ENCODE measurements around the gene SOCS6. TPM values are rescaled to one million over a fixed set of nuclear protein-coding genes. Genes with fewer than 3 reads are reported as not detected.

Gene SOCS6
- total RNA-seq, 2 experiments from 2014 or later = 0.42 to 0.60 TPM

GRCh38 chr18:70313640-70314039 lies 24.8 kb downstream of the SOCS6 start:
- Mint-ChIP-seq H3K36me3 (ENCODE audit: low read depth) (peaks cover under 1% of the 10 kb centered on the region), H3K27ac (no peak overlapping the region), H3K4me1 (ENCODE audit: low read depth) (no peaks in the 10 kb centered on the region), H3K4me3 (no peak overlapping the region), H3K9me3 (peaks cover 2% of the 10 kb centered on the region), H3K27me3 (ENCODE audit: low read depth) (no peaks in the 10 kb centered on the region)
- CTCF ChIA-PET = no interaction called here
- intact Hi-C loops (cut with micrococcal nuclease) = no loop called here
- no peak for DNase-seq

- no peaks in the 10 kb centered on the region for H3K36me3 Mint-ChIP-seq (ENCODE audit: low read depth)
- no peaks in the 10 kb centered on the region for H3K27me3 Mint-ChIP-seq (ENCODE audit: low read depth)
- intact Hi-C loops (cut with micrococcal nuclease) = no loop called here
- CTCF ChIA-PET = interaction anchor here (1.4 kb wide), 1 partner anchor 21 kb away, joined by 4 read pairs; no protein-coding TSS in a partner anchor
- no peak overlapping the region for H3K4me3 Mint-ChIP-seq
- H3K9me3 Mint-ChIP-seq = no peaks in the 10 kb centered on the region
- H3K27ac Mint-ChIP-seq = no peak overlapping the region
- no peaks in the 10 kb centered on the region for H3K4me1 Mint-ChIP-seq (ENCODE audit: low read depth)
- DNase-seq = no peak
Observed at GRCh38 chr18:70314151-70314782, 25.4 kb downstream of the SOCS6 start.

- DNase-seq = no peak
- intact Hi-C loops (cut with micrococcal nuclease) = no loop called here
- H3K36me3 Mint-ChIP-seq (ENCODE audit: low read depth) = no peaks in the 10 kb centered on the region
Observed at GRCh38 chr18:70319187-70319586, 30.3 kb downstream of the SOCS6 start.

GRCh38 chr18:70321616-70322015 lies 32.8 kb downstream of the SOCS6 start:
- Mint-ChIP-seq H3K9me3 (no peaks in the 10 kb centered on the region), H3K36me3 (ENCODE audit: low read depth) (no peaks in the 10 kb centered on the region), H3K4me1 (ENCODE audit: low read depth) (no peaks in the 10 kb centered on the region), H3K27me3 (ENCODE audit: low read depth) (no peaks in the 10 kb centered on the region), H3K4me3 (no peak overlapping the region), H3K27ac (no peak overlapping the region)
- intact Hi-C loops (cut with micrococcal nuclease) = no loop called here
- CTCF ChIA-PET = no interaction called here
- no peak for DNase-seq

More at GRCh38 chr18:70319187-70319586, 30.3 kb downstream of the SOCS6 start:
- CTCF ChIA-PET = no interaction called here
- Mint-ChIP-seq H3K9me3 (no peaks in the 10 kb centered on the region), H3K4me1 (ENCODE audit: low read depth) (no peaks in the 10 kb centered on the region), H3K4me3 (no peak overlapping the region), H3K27me3 (ENCODE audit: low read depth) (no peaks in the 10 kb centered on the region), H3K27ac (no peak overlapping the region)

GRCh38 chr18:70322385-70322784 lies 33.5 kb downstream of the SOCS6 start:
- no peaks in the 10 kb centered on the region for H3K9me3 Mint-ChIP-seq
- H3K4me3 Mint-ChIP-seq = no peak overlapping the region
- no peaks in the 10 kb centered on the region for H3K27me3 Mint-ChIP-seq (ENCODE audit: low read depth)
- no peak for DNase-seq
- H3K4me1 Mint-ChIP-seq (ENCODE audit: low read depth) = no peaks in the 10 kb centered on the region
- no peak overlapping the region for H3K27ac Mint-ChIP-seq
- intact Hi-C loops (cut with micrococcal nuclease) = no loop called here
- H3K36me3 Mint-ChIP-seq (ENCODE audit: low read depth) = no peaks in the 10 kb centered on the region
- CTCF ChIA-PET = no interaction called here

- DNase-seq = no peak
- no peaks in the 10 kb centered on the region for H3K36me3 Mint-ChIP-seq (ENCODE audit: low read depth)
- no peaks in the 10 kb centered on the region for H3K27me3 Mint-ChIP-seq (ENCODE audit: low read depth)
- H3K9me3 Mint-ChIP-seq = no peaks in the 10 kb centered on the region
- CTCF ChIA-PET = interaction anchor here (0.8 kb wide), 1 partner anchor 60 kb away, joined by 4 read pairs; no protein-coding TSS in a partner anchor
- no peak overlapping the region for H3K4me3 Mint-ChIP-seq
- H3K27ac Mint-ChIP-seq = no peak overlapping the region
- intact Hi-C loops (cut with micrococcal nuclease) = no loop called here
- H3K4me1 Mint-ChIP-seq (ENCODE audit: low read depth) = no peaks in the 10 kb centered on the region
Observed at GRCh38 chr18:70322928-70323327, 34.1 kb downstream of the SOCS6 start.

- CTCF ChIA-PET = no interaction called here
- Mint-ChIP-seq H3K4me3 (no peak overlapping the region), H3K9me3 (no peaks in the 10 kb centered on the region), H3K4me1 (ENCODE audit: low read depth) (no peaks in the 10 kb centered on the region), H3K36me3 (ENCODE audit: low read depth) (no peaks in the 10 kb centered on the region), H3K27ac (no peak overlapping the region), H3K27me3 (ENCODE audit: low read depth) (no peaks in the 10 kb centered on the region)
- intact Hi-C loops (cut with micrococcal nuclease) = no loop called here
- DNase-seq = no peak
Observed at GRCh38 chr18:70324897-70325296, 36.1 kb downstream of the SOCS6 start.

GRCh38 chr18:70326255-70326654 lies 37.4 kb downstream of the SOCS6 start:
- H3K27ac Mint-ChIP-seq = no peak overlapping the region
- intact Hi-C loops (cut with micrococcal nuclease) = no loop called here
- no peaks in the 10 kb centered on the region for H3K9me3 Mint-ChIP-seq
- H3K27me3 Mint-ChIP-seq (ENCODE audit: low read depth) = no peaks in the 10 kb centered on the region
- no peaks in the 10 kb centered on the region for H3K4me1 Mint-ChIP-seq (ENCODE audit: low read depth)
- no peak for DNase-seq
- CTCF ChIA-PET = interaction anchor here (1.1 kb wide), 1 partner anchor 12 kb away, joined by 3 read pairs; no protein-coding TSS in a partner anchor
- no peaks in the 10 kb centered on the region for H3K36me3 Mint-ChIP-seq (ENCODE audit: low read depth)
- no peak overlapping the region for H3K4me3 Mint-ChIP-seq

- Mint-ChIP-seq H3K4me1 (ENCODE audit: low read depth) (no peaks in the 10 kb centered on the region), H3K36me3 (ENCODE audit: low read depth) (no peaks in the 10 kb centered on the region), H3K9me3 (no peaks in the 10 kb centered on the region), H3K27ac (no peak overlapping the region), H3K27me3 (ENCODE audit: low read depth) (peaks cover 2% of the 10 kb centered on the region), H3K4me3 (no peak overlapping the region)
- intact Hi-C loops (cut with micrococcal nuclease) = no loop called here
- CTCF ChIA-PET = no interaction called here
- DNase-seq = no peak
Observed at GRCh38 chr18:70328169-70328568, 39.3 kb downstream of the SOCS6 start.

- Mint-ChIP-seq H3K36me3 (ENCODE audit: low read depth) (no peaks in the 10 kb centered on the region), H3K4me1 (ENCODE audit: low read depth) (no peaks in the 10 kb centered on the region), H3K4me3 (no peak overlapping the region), H3K27ac (no peak overlapping the region), H3K9me3 (no peaks in the 10 kb centered on the region), H3K27me3 (ENCODE audit: low read depth) (peaks cover 2% of the 10 kb centered on the region)
- intact Hi-C loops (cut with micrococcal nuclease) = no loop called here
- DNase-seq = no peak
- CTCF ChIA-PET = no interaction called here
Observed at GRCh38 chr18:70329071-70329470, 40.2 kb downstream of the SOCS6 start.

GRCh38 chr18:70330887-70331286 lies 42.0 kb downstream of the SOCS6 start:
- intact Hi-C loops (cut with micrococcal nuclease) = no loop called here
- DNase-seq = no peak
- no peaks in the 10 kb centered on the region for H3K36me3 Mint-ChIP-seq (ENCODE audit: low read depth)
- H3K4me3 Mint-ChIP-seq = no peak overlapping the region
- peaks cover 2% of the 10 kb centered on the region for H3K27me3 Mint-ChIP-seq (ENCODE audit: low read depth)
- CTCF ChIA-PET = no interaction called here
- no peak overlapping the region for H3K27ac Mint-ChIP-seq
- H3K9me3 Mint-ChIP-seq = no peaks in the 10 kb centered on the region
- no peaks in the 10 kb centered on the region for H3K4me1 Mint-ChIP-seq (ENCODE audit: low read depth)

GRCh38 chr18:70331456-70332097 lies 42.7 kb downstream of the SOCS6 start:
- CTCF ChIA-PET = no interaction called here
- intact Hi-C loops (cut with micrococcal nuclease) = no loop called here
- Mint-ChIP-seq H3K27me3 (ENCODE audit: low read depth) (peaks cover 2% of the 10 kb centered on the region), H3K9me3 (no peaks in the 10 kb centered on the region), H3K4me3 (no peak overlapping the region), H3K4me1 (ENCODE audit: low read depth) (no peaks in the 10 kb centered on the region), H3K27ac (no peak overlapping the region), H3K36me3 (ENCODE audit: low read depth) (no peaks in the 10 kb centered on the region)
- no peak for DNase-seq

- intact Hi-C loops (cut with micrococcal nuclease) = no loop called here
- DNase-seq = no peak
- CTCF ChIA-PET = no interaction called here
- peaks cover 2% of the 10 kb centered on the region for H3K27me3 Mint-ChIP-seq (ENCODE audit: low read depth)
- no peaks in the 10 kb centered on the region for H3K9me3 Mint-ChIP-seq
- H3K4me1 Mint-ChIP-seq (ENCODE audit: low read depth) = no peaks in the 10 kb centered on the region
- H3K36me3 Mint-ChIP-seq (ENCODE audit: low read depth) = no peaks in the 10 kb centered on the region
- no peak overlapping the region for H3K27ac Mint-ChIP-seq
- no peak overlapping the region for H3K4me3 Mint-ChIP-seq
Observed at GRCh38 chr18:70332694-70333093, 43.8 kb downstream of the SOCS6 start.
